ENCODE data around the gene NANOS2.

Gene NANOS2

DNA sequence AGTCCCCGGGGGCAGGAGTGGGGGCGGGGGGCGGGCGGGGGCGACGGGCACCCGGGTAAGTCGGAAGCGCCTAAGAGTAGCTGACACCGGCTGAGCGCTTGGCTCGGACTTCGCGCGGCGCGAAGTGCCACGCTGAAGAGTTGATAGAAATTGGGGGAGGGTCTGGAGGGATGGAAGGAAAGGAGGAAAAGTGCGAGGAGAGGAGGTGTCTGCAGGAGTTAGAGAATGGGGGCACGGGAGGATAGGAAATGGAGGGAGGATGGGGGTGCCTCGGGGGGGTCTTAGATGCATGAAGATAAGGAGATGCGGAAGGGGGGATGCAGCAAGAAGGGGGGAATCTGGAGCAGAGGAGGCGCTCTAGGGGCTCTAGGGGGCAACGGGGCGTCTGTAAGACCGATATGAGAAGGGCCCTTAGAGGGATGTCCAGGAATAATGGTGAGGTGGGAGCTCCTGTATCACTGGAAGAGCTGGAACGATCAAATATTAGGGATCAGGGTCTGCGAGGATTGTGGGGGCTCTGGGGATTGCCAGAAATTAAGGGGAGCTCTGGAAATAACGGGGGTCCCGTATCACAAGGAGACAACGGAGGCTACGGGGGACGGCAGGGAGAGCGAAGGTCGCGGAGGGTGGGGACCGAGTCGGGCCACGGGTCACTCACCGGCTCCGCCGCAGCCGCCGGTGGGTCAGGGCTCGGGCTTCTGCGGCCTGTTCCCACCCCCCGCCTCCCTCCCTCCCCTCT lies 12.5 kb downstream of the NANOS2 start, which contains the start of gene MYPOP:
MYPOP (minus strand) TSS at position 702 of the 739 bp plus-strand sequence. CDS start 840 bp downstream, outside the sequence.
- Mint-ChIP-seq H3K27me3 (ENCODE audit: low read depth) (peaks cover 19% of the 10 kb centered on the region), H3K4me1 (peaks cover 5% of the 10 kb centered on the region), H3K4me3 (peak within 1 kb of the TSS; percentile 90 to 98 (median 97)), H3K9me3 (no peaks in the 10 kb centered on the region), H3K36me3 (ENCODE audit: low read depth) (peaks cover 23% of the 10 kb centered on the region), H3K27ac (peak within 1 kb of the TSS in 2 of 3 experiments; percentile 56 to 68)
- TF ChIP-seq CTCF (IDR thresholded peaks at IDR 0.05; ENCODE audit: unreplicated experiment in 3 of 3) = no peak

- Mint-ChIP-seq H3K36me3 (ENCODE audit: low read depth) (peaks cover 23% of the 10 kb centered on the region), H3K9me3 (no peaks in the 10 kb centered on the region), H3K27me3 (ENCODE audit: low read depth) (peaks cover 19% of the 10 kb centered on the region), H3K4me1 (peaks cover 5% of the 10 kb centered on the region), H3K4me3 (peak overlapping the region; percentile 37 to 60 (median 52)), H3K27ac (no peak overlapping the region)
- TF ChIP-seq CTCF (IDR thresholded peaks at IDR 0.05; ENCODE audit: unreplicated experiment in 3 of 3) = no peak
These were observed 13.1 kb downstream of the NANOS2 start for GRCh38 chr19:45901432-45901911.

GRCh38 chr19:45900738-45901431 lies 13.7 kb downstream of the NANOS2 start:
- Mint-ChIP-seq H3K4me1 (peaks cover 5% of the 10 kb centered on the region), H3K4me3 (peak overlapping the region; percentile 55 to 78 (median 78)), H3K36me3 (ENCODE audit: low read depth) (peaks cover 23% of the 10 kb centered on the region), H3K27me3 (ENCODE audit: low read depth) (peaks cover 19% of the 10 kb centered on the region), H3K9me3 (no peaks in the 10 kb centered on the region), H3K27ac (no peak overlapping the region)
- no peak for TF ChIP-seq CTCF (IDR thresholded peaks at IDR 0.05; ENCODE audit: unreplicated experiment in 3 of 3)

- Mint-ChIP-seq H3K4me1 (peaks cover 5% of the 10 kb centered on the region), H3K27me3 (ENCODE audit: low read depth) (peaks cover 19% of the 10 kb centered on the region), H3K9me3 (no peaks in the 10 kb centered on the region), H3K36me3 (ENCODE audit: low read depth) (peaks cover 31% of the 10 kb centered on the region), H3K27ac (no peak overlapping the region), H3K4me3 (peak overlapping the region; percentile 41 to 78 (median 78))
- TF ChIP-seq CTCF (IDR thresholded peaks at IDR 0.05; ENCODE audit: unreplicated experiment in 3 of 3) = no peak
These were observed 14.5 kb downstream of the NANOS2 start for GRCh38 chr19:45899919-45900589.

DNA sequence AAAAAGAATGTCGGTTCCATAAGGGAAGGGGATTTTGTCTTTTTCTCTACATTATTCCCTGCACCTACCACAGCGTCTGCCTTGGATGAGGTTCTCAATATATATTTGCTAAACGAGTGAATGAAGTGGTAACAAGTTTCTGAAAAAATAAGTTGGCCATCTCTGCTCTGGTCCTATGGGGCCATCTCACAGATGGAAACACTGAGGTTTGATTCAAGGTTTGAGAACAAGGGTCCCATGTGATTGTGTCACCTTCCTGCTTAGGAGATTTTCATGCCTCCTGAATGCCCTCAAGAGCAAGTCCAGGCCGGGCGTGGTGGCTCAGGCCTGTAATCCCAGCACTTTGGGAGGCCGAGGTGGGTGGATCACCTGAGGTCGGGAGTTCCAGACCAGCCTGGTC lies 15.3 kb downstream of the NANOS2 start:
- Mint-ChIP-seq H3K4me3 (peak overlapping the region in 1 of 3 experiments; percentile 44), H3K4me1 (peaks cover 5% of the 10 kb centered on the region), H3K27me3 (ENCODE audit: low read depth) (peaks cover 19% of the 10 kb centered on the region), H3K36me3 (ENCODE audit: low read depth) (peaks cover 34% of the 10 kb centered on the region), H3K27ac (no peak overlapping the region), H3K9me3 (no peaks in the 10 kb centered on the region)
- no peak for TF ChIP-seq CTCF (IDR thresholded peaks at IDR 0.05; ENCODE audit: unreplicated experiment in 3 of 3)
